HT-29 (cell line): ENCODE data around the gene MFSD6. TPM values are rescaled to one million over a fixed set of nuclear protein-coding genes. Genes with fewer than 3 reads are reported as not detected.

Experiments used
- DNase-seq: peaks from one replicate; pipeline ENCODE4 v3.0.0-alpha.2; 2015; ENCODE audit warnings: low spot score
- total RNA-seq: library from RNA; depleted of rRNA; stranded (reverse); fragments of >200 nt; shearing (Covaris generic); gene quantifications from 2 replicates; pipeline ENCODE4 v1.2.3, GENCODE V29; 2014; rRNA removed

Gene MFSD6
- total RNA-seq, 1 experiment from 2014 or later = 38.3 TPM

DNA sequence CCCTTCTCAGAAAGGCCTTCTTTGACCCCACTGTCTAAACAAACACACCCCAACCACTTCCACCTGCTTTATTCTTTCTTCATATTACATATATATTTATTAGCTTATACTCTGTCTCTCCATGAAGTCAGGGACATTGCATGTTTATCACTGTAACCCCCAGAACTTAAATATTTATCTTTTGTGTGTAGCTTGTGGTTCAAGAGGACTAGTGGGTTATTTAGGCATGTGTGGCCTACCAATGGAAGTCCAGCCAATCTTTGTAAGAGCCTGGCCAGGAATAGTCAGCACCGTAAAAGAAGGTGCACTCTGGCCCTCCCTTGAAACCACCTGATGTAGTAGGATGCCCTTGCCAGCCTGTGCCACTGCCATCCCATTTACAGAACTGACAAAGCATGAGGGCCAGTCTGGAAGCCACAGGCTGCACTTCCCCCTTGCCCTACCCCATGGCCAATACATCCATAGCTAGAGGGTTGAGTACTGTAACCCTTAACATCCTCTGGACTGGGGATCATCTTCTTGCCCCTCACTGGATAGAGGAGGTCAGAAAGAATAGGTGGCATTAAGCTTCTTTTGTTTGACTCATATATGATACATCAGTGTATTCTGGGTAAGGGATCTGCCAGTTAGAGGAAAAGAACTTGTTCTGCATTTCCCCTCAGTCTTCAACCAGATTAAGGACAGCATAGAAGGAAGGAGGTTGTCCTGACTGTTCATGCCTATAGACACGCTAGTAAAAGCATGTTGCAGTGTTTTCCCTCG lies 121.5 kb downstream of the MFSD6 start:
- no peak for DNase-seq

DNA sequence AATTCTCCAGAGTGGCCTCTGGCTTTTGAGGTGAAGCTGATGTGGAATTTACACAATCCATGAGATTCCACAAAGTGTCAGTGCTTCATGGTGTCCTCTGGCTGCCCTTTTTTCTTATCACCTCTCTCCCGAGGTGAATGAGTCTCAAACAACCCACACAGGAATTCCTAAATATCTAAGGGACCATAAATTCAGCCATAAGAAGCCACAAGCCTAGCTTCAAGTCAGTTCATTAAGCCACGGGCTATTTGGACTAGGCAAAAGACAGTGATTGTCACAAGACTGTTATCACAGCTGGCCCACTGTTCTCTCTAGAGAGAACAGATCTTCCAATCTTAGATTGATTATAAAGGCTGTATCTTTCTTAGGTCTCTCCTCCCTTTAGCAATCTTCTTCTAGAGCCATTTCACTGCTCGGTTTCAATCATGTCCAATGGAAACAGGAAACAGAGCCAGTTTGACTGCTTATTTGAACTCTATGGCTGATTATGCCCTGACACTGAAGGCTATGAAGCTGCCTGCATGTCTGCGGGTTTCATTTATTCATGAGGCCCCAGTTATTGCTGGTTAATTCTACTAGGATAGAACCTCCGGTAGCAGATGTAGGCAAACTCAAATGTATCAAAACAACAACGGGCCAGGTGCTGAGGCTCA lies 122.2 kb downstream of the MFSD6 start:
- DNase-seq = peak; percentile 26

DNA sequence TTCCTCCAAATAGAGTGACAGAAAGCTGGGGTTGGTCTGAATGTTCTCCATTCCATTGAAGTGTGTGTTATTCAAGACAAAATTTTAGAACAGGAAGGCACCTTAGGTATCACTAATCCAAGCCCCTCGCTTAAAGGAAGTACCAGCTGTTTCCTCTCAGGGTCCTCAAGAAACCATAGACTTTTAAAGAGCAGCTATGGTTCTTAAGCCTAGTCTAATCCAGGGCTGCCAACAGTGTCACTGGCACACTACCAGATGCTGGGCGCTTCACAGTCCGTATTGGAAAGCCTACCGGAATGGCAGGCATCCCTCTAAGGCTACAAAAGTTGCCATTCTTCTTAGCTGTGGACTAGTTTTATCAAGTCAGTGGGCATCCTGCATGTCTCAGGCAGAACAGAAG lies 124.4 kb downstream of the MFSD6 start:
- no peak for DNase-seq

DNA sequence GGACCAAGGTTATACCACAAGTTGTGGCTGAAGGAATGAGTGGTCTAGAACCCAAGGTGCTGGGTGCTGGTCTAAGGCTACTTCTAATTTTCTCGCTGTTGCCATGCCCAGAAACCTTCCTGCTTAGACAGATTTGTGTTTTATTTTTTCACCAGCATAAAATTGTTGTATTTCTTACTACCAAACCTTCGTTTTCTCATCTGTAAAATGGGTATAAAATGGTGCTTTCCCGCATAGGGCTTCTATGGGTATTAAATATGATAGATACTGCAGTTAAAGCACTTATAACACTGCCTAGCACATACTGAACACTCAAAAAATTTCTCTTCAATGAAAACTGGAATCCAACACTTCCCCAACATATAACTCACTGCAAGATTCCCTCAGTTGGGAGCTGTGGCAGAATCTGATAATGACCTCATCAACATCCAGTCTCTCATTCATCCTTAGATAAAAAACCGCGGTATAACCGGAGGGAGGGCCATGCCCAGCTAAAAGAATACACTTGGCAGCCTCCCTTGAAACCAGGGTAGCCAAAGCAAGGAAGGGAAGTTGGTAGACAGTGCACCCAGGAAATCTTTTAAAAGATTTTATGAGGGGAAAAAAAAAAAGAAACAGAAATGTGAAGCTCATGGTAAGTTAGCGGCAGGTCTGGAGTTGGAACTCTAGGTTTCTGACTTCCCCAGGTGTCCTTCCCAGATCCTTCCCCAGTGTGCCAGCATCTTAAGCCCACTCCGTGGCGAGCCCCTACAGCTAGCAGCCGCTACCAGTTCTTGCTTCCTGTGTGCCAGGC lies 125.2 kb downstream of the MFSD6 start:
- no peak for DNase-seq

DNA sequence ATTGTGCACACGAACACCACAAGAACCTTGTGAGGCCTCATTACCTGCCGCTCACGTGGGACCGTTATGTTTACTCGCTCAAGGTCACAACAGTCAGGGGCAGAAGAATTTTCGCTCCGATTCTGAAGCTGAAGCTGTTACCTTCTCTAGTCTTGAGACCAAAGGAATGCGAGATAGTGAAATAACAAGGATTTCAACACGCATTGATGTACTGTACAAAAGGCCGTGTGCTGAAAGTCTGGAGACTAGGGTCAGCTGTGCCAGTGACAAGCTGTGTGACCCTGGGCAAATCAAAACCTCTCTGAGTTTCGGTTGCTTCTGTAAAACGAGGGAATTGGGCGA lies 125.8 kb downstream of the MFSD6 start:
- DNase-seq = peak; percentile 46

- DNase-seq = peak; percentile 67
Measured at GRCh38 chr2:190534310-190535120, 126.4 kb downstream of the MFSD6 start, which contains the start of gene NEMP2. TSS of gene NEMP2 (minus strand) at chr2:190534722. CDS start at chr2:190534655, 67 bp downstream.

GRCh38 chr2:190535121-190535439 lies 126.9 kb downstream of the MFSD6 start:
- DNase-seq = peak; percentile 51

- DNase-seq = no peak
Measured at GRCh38 chr2:190535586-190535985, 127.4 kb downstream of the MFSD6 start.

GRCh38 chr2:190537765-190538164 lies 129.6 kb downstream of the MFSD6 start:
- peak; percentile 28 for DNase-seq

DNA sequence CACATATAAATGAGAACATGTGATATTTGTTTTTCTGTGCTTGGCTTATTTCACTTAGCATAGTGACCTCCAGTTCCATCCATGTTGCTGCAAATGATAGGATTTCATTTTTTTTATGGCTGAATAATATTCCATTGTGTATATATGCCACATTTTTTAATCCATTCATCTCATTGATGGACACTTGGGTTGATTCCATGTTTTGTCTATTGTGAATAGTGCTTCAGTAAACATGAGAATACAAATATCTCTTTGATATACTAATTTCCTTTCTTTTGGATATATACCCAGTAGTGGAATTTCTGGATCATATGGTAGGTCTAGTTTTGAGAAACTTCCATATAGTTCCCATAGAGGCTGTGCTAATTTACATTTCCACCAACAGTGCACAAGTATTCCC lies 130.0 kb downstream of the MFSD6 start:
- no peak for DNase-seq

DNA sequence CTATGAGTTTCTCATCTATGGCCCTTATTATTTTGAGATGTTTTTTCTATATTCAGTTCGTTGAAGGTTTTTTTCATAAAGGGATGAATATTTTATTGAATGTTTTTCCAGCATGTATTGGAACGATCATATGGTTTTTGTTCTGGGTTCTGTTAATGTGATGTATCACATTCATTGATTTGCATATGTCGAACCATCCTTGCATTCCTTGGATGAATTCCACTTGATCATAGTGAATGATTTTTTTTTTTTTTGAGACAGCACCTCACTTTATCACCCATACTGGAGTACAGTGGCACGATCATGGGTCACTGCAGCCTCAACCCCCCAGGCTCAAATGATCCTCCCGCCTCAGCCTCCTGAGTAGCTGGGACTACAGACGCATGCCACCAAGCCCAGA lies 131.9 kb downstream of the MFSD6 start:
- no peak for DNase-seq

DNA sequence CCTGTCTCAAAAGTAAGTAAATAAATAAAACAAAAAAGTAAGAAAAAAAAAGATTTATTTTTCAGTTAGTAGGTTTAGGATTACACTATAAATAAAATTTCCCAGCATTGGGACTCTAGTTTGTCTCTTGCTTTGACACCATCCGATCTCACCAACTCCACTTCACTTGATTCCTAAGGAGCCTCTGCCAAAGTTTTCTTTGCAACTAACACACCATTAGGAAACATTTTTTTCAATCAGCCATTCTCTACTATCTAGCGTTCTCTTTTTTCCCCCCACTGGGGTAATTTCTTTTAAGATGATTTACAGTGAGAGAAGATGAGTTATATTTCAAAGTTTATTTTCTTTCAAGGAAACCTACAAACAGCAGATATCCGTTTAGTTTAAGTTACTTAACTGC lies 136.9 kb downstream of the MFSD6 start:
- DNase-seq = no peak

DNA sequence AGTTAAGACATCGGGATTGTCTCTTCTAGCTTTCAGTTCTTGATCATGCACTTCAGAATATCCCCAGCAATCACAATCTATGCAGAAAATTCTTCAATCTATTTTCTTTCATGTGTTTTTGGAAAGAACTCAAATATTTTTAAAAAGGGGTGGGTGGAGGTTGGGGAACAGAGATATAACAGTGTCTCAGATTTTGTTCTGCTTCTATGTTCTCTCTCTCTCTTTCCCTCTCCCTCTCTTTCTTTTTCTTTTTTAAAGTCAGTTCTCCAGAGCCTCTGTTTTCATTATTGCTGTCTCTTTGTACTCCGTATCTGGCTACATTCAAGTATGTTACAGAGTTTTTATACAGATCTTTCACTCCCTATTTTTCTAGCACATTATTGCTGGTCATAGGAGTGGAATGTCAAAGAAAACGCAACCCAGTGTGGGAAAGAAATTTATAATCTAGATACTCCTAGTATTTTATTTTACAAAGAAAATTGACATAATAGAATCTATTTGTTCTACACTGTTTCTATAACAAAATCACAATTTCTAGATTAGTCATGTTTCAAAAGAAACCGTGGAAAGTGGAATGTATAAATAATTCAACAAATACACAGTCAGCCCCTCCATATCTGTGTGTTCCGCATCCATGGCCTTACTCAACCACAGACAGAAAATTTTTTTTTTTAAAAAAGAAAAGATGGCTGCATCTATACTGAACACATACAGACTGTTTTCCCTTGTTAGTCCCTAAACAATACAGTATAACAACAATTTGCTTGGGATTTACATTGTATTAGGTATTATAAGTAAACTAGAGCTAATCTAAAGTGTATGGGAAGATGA lies 137.6 kb downstream of the MFSD6 start:
- no peak for DNase-seq

- no peak for DNase-seq
Measured at GRCh38 chr2:190546734-190547133, 138.6 kb downstream of the MFSD6 start.

DNA sequence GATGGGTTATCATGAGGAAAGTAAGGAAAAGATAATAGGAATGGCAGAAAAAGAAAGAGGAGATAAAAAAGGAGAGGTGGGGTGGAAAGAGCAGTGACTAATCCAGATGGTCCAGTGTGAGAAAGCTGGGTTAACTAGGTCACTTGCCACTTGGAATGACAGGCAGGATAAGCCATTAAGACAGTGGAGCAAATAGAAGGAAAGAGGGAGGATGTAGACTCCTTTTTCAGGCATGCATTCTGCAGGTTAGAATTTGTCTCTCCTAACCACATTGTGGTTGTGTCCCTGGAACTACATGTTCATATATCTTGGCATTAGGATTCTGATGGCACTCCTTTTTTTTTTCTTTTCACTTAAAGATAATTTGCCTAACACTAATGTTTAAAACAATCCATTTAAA lies 139.7 kb downstream of the MFSD6 start:
- no peak for DNase-seq

DNA sequence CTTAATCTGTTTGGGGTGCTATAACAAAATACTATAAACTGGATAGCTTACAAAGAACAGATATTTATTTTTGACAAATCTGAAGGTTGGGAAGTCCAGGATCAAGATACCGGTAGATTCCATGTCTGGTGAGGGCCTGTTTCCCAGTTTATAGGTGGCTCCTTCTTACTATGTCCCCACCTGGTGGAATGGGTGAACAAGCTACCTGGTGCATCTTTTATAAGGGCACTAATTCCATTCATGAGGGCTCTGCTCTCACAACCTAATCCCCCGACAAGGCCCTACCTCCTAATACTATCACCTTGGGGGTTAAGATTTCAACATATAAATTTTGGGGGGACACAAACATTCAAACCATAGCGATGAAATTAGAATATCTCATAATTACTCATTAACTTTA lies 142.0 kb downstream of the MFSD6 start:
- no peak for DNase-seq

Other genes starting within 250 kb of the MFSD6 start
- 8.6 and 10.0 TPM in 2 replicates for gene HIBCH, start 88.5 kb upstream of the MFSD6 start, total RNA-seq
- gene INPP1, start 64.8 kb upstream of the MFSD6 start, total RNA-seq = 17.8 and 27.5 TPM in 2 replicates
- gene NEMP2, start 126.4 kb downstream of the MFSD6 start, total RNA-seq = 1.7 and 2.0 TPM in 2 replicates
- gene NAB1, start 240.7 kb downstream of the MFSD6 start, total RNA-seq = 26.7 and 28.6 TPM in 2 replicates